ENCODE data around the gene CHCHD10.

Gene CHCHD10

DNA sequence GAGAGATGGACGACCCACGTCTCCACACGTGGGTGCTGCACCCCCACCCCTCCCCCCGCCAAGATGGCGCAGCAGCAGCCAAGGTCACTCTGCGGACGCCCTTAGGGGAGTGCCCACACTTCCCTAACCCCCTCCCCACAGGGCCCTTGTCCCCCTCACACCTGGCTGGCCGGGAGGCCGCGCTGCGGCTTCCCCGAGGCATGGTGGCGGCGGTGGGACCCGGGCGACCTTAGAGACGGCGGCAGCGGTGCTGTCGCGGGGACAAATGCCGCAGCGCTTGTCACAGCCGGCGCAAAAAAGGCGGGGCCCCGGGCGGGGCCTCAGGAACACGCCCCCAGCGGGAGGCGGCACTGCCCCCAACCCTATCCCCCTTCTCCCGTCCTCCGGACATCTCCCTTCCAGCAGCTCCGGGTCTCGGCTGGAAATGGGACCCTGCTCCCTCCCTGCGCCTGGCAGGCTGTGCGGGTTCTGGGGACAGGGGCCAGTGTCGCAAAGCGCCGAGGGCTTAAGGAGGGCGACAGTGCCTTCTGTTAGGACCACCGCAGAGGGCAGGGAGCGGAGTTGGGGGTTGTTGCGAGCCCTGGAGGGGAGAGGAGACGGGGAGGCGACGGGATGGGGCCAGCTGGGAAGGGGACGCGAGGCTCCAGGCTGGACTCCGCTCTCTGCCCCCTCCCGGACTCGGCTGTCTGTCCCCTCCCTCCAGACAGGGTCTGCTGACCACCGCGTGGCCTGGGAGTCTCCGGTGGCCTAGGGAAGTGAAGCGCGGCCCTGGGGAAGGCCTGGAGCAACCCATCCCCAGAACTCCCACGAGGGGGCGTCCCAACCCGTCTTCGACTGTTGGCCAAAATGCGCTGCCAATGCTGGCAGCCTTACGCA is at the start of gene CHCHD10:
Gene CHCHD10, minus strand, starts transcription at position 300 of the 876 bp plus-strand sequence. Its CDS starts 98 bp downstream, at position 202.
- DNase-seq: peak; percentile 77

DNA sequence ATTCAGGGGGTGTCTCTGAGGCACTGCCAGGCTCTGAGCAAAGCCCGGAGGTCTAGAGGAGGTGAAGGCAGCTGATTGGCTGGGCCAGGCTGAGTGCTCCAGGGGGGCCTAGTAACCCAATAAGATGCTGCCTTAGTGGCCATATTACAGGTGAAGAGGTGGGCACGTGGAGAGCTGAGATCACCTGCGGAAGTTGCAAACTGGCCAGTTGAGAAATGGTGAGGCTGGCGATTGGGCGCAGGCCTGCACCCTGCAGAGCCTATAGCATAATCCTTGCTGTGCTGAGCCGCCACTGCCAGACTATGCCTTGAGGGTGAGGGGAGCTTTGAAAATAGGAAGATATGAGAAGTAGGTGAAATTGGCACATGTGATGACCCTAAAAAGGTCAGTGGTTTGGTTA is 49.4 kb upstream of the CHCHD10 start:
- no peak for DNase-seq

DNA sequence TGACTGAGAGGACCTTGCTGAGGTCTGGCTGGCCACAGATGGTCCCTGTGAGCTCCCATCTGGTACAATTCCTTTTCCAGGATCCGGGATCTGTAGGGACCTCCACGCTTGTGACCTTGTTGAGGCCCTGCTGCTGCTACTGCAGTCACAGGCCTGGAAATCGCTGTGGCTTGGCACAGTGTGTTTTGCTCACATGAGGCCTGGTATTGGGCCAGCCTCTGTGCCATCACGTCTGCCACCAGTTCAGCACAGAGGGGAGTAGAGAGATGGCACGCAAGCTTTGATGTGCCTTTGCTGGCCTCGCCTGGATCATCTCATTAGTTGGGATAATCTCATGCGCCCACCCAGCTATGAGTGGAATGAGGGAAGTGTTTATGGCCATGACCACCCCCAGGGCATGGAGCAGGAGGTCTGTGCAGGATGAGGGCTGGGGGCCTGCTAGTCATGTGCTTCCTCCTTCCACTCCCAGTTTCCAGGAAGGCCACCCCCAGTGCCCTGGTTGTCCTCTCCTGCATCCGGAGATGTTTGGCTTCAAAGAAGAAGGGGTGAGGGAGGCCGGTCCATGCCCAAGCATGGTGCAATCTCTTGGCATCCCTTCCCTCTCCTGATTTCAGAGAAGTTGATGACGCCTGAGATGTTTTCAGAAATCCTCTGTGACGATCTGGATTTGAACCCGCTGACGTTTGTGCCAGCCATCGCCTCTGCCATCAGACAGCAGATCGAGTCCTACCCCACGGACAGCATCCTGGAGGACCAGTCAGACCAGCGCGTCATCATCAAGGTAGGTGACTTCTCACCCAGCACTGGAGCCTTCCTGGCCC is 48.6 kb upstream of the CHCHD10 start:
- DNase-seq: no peak

DNA sequence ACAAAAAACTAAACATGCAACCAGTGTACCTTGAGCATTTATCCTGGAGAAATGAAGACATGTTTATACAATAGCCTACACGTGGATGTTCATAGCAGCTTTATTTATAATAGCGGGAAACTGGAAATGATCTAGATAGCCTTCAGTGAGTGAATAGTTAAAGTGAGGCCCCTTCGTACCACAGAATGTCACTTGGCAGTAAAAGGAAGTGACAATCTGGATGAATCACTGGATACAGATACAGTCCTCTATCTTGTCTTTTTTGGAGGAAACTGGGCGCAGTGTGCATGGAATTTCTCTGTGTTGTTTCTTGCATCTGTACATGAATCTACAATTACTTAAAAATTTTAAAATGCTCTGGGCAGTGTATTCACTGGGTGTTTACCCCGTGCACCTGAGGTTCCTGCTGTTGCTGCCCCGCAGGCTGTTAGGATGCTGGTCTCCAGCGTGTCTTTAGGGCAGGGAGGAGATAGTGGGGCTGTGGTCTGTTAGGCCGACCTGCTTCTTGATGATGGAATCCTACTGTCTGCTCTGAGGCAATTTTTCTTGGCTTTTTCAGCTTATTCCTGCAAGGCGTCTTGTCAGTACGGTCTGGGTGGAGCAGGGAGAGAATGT is 47.9 kb upstream of the CHCHD10 start:
- DNase-seq: no peak

DNA sequence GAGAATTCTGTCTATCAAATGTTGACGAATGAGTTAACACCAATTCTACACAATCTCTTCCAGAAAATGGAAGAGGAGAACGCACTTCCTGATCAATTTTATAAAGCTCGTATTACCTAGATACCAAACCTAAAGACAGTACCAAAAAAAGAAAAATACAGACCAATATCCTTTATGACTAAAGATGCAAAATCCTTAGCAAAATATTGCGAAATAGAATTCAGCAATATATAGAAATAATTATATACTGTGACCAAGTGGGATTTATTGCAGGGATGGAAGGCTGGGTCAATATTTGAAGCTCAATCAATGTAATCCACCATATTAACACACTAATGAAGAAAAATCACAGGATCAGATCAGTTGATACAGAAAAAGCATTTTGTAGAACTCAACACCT is 44.6 kb upstream of the CHCHD10 start:
- no peak for DNase-seq

DNA sequence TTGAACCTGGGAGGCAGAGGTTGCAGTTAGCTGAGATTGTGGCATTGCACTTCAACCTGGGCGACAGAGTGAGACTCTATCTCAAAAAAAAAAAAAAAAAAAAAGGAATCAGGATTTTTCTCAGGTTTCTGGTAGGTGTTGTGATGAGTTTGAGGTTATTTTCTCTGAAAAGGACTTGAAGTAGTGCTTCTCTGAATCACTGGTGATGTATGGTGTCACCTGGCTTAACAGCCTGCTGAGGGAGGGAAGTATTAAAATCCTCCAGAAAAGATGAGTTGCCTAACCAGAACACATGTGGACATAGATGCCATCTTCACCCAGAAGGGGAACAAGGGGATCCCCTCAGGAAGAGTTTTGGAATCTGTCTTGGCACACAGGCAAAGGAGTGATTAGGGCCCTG is 39.1 kb upstream of the CHCHD10 start:
- no peak for DNase-seq

DNA sequence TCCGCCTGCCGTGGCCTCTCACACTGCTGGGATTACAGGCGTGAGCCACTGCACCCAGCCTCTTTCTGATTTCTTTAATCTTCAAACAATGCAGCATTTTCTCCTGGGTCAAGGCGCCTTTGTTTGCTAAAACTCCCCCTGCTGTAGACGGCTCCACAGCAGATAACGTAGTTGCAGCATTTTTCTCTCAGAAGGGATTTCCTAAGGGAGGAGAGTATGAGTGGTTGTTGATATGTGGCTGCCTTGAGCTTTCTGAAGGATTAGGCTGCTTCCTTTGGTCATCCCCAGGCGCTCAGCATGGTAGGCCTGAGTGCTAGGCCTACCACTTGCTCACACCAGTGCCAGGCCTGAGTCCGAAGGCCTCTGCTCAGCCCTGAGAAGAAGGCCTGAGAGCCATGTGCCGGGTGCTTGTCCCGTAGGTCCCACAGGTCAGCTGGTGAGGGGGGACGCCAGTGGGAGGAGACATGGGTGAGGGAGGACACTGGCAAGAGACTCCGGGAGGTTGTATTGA is 37.1 kb upstream of the CHCHD10 start:
- no peak for DNase-seq

DNA sequence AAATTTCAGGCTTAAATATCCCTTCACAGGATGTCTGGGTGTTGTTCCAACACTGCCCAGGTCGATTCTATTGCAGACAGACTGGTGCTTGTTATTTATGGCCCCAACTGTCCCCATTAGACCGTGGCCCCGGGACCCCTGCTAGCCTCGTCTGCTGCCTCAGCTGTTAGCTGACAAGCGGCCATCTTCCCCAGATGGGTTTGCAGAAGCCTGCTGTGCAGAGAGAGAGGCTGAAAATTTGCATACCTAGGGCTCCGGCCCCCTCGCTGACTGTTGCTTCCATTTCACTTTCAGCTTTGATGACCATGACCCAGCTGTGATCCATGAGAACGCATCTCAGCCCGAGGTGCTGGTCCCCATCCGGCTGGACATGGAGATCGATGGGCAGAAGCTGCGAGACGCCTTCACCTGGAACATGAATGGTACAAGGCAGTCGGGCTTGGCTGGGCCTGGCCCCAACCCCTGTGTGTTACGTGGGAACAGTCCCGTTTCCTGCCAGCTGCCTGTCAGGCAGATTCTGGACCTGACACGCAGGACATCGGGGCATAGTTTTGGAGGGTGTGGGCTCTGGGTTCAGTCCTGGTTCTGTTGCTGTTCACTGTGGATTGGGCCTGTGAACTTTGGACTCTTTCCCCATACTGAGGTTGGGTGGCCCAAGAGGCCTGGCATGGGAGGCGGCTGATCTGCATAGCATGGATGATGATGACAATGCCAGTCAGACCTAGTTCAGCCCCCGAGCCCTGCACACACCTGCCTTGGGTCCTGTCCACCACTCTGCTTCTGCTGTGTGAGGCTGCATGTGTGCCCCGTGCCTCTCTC is 35.4 kb upstream of the CHCHD10 start:
- DNase-seq: no peak

DNA sequence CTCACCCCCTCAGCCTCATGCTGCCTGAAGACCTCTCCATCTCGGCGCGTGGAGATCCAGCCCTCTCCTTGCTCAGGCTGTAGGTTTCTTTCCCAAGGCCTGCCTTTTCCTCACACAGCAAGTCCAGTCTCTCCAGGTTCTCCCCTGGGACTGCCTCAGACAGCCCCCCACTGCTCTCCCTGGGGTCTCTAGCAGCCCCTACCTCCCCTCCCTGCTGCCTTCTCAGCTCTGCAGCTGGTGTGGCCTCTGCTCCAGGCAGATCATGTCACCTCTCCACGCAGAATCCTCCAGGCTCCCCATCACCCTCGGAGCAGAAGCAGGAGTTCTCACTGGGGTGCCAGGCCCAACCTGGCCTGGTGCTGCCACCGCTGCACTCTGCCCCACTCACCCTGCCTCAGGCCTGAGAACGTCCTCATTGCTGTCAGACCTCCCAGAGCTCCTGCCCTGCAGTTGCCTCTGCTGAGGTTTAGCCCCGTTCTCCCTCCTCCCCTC is 34.2 kb upstream of the CHCHD10 start:
- DNase-seq: no peak

DNA sequence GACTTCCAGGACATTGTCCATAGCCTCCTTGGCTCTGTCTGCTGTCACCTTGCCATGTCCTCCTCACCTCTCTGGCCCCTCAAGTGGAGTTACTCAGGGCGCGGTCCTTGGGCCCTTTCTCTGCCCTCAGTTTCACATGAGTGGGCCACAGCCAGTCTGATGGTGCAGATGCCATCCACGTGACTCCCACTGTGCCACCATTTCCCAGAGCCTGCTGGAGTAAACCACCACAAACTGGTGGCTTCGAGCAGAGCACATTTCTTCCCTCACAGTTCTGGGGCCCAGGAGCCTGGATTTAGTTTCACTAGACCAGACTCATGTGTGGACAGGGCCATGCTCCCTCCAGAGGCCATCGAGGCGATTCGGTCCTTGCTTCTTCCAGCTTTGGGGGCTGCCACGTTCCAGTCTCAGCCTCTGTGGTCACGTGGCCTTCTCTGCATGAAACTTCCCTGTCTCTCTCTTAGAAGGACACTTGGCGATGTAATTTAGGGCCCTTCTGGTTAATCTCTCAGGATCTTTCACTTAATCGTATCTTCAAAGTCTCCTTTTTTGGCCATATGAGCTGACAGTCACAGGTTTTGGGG is 33.6 kb upstream of the CHCHD10 start:
- DNase-seq: no peak

DNA sequence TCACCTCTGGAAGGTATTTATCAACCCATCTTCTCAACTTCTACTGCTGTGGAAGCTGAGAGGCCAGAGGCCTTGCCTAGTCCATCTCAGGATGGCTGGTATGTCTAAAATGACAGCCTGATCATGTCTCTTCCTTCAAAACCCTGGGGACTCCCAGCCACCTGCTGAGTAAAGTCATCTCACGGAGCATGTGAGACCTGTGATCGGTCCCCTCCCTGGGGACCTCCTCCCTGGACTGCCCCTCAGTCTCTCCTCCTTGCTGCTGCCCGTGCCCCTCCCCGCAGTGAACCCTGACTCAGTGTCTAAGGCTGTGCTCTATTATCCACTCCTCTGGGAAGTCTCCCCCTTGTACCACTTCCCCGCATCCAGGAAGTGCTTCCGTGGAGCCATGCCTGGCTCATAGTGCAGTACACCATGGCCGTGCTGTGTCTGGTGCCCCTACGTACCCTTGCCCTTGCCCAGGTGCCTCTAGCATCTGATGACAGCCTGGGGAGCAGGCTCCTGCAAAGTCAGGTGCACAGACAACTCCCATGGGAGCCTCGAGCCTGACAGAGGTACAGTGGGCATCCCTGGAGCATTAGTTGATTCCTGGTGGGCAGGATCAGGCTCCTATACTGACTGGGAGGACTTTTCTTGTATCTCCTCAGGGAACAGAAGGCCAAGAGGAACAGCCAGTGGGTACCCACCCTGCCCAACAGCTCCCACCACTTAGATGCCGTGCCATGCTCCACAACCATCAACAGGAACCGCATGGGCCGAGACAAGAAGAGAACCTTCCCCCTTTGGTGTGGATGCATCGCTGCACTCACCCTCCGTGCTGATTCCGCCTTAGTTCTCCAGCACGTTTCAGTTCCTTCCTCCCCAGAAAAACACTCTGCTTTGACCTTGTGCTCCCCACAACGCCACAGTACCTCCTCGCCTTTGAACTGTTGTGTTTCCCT is 32.8 kb upstream of the CHCHD10 start:
- no peak for DNase-seq

DNA sequence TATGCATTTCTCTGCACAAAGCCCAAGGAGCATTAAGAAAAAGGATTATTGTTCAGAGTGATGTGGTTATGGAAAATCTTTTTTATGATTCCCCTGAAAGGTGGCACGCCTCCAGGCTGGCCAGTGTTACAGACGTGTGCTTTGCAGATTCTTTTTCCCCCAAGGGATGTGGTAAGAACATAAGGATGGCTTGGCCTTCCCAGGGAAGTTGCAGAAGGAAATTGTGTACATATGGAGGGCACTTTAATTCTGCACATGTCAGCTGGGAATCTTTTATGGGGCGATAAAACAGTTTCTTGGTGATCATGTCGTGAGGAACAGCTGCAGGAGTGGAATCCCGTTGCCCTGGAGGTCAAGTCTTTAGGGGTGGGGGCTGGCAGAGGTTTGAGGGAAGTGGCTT is 28.7 kb upstream of the CHCHD10 start:
- DNase-seq: no peak

DNA sequence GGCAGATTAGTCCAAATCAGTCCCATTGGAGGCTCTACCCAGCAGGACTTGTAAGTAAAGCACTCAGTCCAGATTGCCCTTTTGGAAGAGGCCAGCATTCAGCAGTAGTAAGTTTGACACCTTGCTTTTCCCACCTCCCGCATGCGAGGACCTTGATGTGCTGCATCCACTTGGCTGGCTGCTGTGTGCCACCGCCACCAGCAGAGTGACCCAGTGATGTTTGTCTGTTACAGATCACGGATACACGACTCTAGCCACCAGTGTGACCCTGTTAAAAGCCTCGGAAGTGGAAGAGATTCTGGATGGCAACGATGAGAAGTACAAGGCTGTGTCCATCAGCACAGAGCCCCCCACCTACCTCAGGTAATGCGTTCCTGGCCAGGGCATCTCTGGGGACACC is 25.6 kb upstream of the CHCHD10 start:
- DNase-seq: no peak

DNA sequence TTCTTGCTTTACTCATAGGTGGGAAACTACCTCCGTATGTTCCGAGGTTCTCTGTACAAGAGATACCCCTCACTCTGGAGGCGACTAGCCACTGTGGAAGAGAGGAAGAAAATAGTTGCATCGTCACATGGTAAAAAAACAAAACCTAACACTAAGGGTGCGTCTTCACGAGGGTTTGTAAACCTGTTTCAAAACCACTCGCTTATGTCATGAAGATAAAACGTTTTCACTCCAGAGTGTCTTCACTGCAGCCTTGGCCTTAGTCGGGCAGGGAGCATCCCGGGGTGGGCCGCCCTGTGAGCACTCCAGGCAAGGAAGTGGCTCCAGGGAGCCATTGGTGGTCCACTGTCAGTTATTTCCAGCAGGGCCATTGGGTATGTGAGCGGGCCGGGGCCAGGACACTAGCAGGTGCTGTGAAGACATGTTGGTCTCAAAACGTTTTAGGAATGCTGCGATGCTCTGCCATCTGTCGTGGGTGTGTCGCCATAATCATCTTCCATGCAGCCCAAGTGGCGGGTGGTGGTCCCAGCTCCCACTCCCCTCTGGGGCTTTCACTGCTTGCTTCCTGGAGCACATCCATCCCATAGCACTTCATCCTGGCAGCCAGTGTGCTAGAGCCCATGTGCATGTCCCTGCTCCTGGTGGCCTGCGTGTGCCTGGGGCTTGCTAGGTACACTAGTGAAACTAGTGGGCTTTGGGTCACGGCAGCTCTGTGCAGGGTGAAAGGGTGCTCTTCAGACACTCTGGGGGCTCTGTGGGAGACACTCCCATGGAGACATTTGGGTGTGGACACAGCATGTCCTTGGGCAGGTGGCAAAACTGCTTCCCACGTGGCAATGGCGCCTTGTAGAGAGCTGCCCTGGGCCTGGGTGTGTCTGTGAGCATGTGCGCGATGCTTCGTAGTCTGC is 24.2 kb upstream of the CHCHD10 start:
- DNase-seq: no peak

DNA sequence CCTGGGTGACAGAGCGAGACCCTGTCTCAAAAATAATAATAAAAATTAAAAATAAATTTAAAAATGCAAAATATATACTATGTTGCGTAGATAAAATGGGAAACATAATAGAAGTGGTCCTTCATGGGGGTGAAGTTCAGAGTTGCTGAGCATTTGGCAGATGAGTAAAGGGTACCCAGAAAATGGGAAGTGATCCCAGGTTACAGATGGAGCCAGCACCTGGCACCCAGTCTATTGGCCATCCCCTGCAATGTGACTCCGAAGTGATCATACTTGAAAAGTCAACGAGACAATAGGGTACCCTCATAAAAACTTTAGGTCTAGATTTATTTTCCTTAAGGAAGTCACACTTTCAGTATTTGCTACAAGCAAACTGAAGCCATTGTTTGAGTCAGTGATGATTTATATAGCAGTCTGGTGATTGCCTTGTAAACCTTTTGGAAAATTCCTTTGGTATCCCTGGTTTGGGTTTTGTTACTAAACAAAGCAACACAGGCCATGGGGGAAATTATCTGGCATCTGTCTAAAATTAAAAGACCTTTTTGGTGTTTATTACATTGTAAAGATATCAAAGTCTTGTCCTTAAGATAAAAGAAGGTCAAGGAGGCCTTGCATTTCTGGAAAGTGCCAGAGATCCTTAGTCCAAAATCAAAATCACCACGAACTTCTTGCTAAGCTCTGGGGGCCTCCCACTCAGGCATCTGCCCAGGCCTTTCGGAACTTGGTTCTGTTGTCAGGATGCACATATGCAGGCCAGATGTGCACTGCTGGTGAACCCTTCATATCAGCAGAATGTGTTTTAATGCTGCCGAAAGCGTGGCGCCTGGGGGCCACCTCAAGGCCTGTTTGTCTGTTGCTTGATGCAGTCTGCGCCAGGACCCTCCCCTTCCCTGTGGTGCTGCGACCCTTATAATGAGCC is 23.3 kb upstream of the CHCHD10 start:
- no peak for DNase-seq

DNA sequence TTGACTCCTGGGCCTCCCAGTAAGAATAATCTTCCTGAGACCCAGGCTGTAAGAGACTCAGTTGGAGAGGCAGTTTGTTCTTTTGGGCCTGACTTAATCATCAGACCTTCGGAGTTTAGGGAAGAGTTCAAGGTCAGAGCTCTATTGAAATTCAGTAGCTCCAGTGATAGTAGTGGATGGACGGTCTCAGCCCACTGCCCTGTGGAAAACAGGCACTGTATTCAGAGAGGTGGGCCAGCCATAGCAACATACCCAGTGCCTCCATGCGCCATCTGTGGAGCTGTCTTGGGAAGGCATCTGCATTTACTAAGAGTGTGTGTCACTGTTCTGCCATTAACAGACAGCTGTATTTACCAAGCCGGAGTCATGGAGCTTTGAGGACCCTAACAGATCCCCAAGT is 21.9 kb upstream of the CHCHD10 start:
- no peak for DNase-seq

DNA sequence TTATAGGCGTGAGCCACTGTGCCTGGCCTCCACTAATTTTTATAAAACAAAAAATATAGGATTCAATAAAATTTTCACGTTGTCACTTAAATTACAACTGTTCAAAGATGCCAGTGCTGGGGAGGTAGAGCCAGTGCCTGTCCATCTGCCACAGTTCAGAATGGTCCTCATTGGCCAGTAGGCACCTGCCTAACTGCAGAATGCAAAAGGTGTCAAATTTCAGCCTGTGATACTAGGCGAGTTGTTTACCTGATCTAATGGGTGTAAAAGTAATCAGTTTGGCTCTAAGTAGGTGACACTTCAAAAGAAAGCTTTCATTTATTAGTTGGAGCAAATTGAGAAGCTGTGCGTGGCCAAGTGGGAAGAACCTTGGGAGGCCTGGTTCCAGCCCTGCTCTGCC is 21.3 kb upstream of the CHCHD10 start:
- no peak for DNase-seq

DNA sequence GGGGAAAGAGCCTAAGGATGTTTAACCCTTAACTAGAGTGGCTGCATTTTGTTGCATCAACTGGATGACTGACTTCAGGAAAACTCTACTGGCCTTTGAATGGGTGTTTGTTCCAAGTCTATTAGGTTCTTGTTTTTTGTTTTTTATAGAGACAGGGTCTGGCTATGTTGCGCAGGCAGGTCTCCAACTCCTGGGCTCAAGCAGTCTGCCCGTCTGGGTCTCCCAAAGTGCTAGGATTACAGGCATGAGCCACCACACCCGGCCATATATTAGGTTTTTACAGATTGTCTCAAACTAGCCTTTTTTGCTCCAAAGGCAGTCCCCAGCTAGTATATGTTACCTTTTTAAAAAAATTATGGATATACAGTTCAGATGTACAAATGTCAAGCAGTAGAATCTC is 20.1 kb upstream of the CHCHD10 start:
- DNase-seq: no peak

DNA sequence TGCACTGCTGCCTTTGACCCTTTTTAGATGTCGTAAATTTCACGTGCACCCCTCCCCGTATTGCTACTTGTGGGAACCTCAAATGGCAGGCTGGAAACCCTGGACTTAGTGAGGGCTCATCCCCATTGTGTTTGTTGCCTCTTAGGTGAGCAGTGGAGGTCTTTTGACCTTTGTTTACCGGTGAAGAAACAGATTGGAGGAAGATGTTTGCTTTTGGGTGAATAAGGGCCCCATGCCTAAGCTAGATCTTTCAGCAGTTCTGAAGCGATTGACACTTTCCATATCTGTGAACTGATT is 19.8 kb upstream of the CHCHD10 start:
- no peak for DNase-seq
